HG03575 (cell line): ENCODE measurements around the gene HAGH.
"Not testable (repeated sequence)": the region's sequence is repeated elsewhere in the genome, so short reads cannot be mapped to it uniquely, and the experiment has no call there.

Experiments
- ATAC-seq: cut with Tn5 transposase; IDR thresholded peaks from one replicate; pipeline ENCODE4 v1.9.1; 2021; ENCODE audit not compliant: unreplicated experiment, insufficient number of reproducible peaks, low FRiP score; ENCODE audit errors: extremely low read depth

HAGH gene

GRCh38 chr16:1826691-1827573 lies at the start of gene HAGH, which contains the start of gene FAHD1:
TSS of gene HAGH (minus strand) at chr16:1826825. CDS start at chr16:1826787, 38 bp downstream.
TSS of gene FAHD1 (plus strand) at chr16:1827206. CDS start at chr16:1827239, 33 bp downstream.
- ATAC-seq = peak; percentile 59

GRCh38 chr16:1876066-1876465 lies 49.4 kb upstream of the HAGH start:
- not testable (repeated sequence) for ATAC-seq

- no peak for ATAC-seq
Measured at GRCh38 chr16:1874854-1875253, 48.2 kb upstream of the HAGH start.

GRCh38 chr16:1871974-1872635 lies 45.5 kb upstream of the HAGH start, which contains the start of gene MEIOB:
TSS of gene MEIOB (minus strand) at chr16:1872164. CDS start at chr16:1868175, 3,989 bp downstream.
- no peak for ATAC-seq

GRCh38 chr16:1870365-1871082 lies 43.9 kb upstream of the HAGH start:
- no peak for ATAC-seq

GRCh38 chr16:1865902-1866690 lies 39.5 kb upstream of the HAGH start:
- no peak for ATAC-seq

- no peak for ATAC-seq
Measured at GRCh38 chr16:1863681-1864460, 37.2 kb upstream of the HAGH start.

GRCh38 chr16:1862394-1862793 lies 35.8 kb upstream of the HAGH start:
- ATAC-seq = no peak

- no peak for ATAC-seq
Measured at GRCh38 chr16:1861730-1862129, 35.1 kb upstream of the HAGH start.

- no peak for ATAC-seq
Measured at GRCh38 chr16:1859650-1860049, 33.0 kb upstream of the HAGH start.

GRCh38 chr16:1858189-1858865 lies 31.7 kb upstream of the HAGH start:
- no peak for ATAC-seq

GRCh38 chr16:1857433-1858097 lies 30.9 kb upstream of the HAGH start:
- no peak for ATAC-seq

GRCh38 chr16:1851793-1852192 lies 25.2 kb upstream of the HAGH start:
- ATAC-seq = no peak

- no peak for ATAC-seq
Measured at GRCh38 chr16:1850981-1851380, 24.4 kb upstream of the HAGH start.

GRCh38 chr16:1846416-1846815 lies 19.8 kb upstream of the HAGH start:
- ATAC-seq = no peak

GRCh38 chr16:1845985-1846384 lies 19.4 kb upstream of the HAGH start:
- ATAC-seq = no peak

- ATAC-seq = no peak
Measured at GRCh38 chr16:1839554-1839953, 12.9 kb upstream of the HAGH start.
